DOHH2 (cell line): ENCODE data around the gene ALPI.
"Not testable (repeated sequence)": the region's sequence is repeated elsewhere in the genome, so short reads cannot be mapped to it uniquely, and the experiment has no call there.

Source experiments
- EZH2phosphoT487 ChIP-seq: fragments of 200-600 bp; sonication (generic); IDR thresholded peaks from 2 replicates; pipeline ENCODE4 v1.6.1; 2017; ENCODE audit warnings: borderline replicate concordance, mild to moderate bottlenecking, antibody characterized with exemption, low read length, moderate library complexity, mixed read lengths
- TF ChIP-seq, protein P1 (sequence below): fragments of 200-600 bp; sonication (generic); IDR thresholded peaks from one replicate; pipeline ENCODE4 v1.5.1; 2014; ENCODE audit warnings: antibody characterized with exemption, mild to moderate bottlenecking, low read depth, low read length; ENCODE audit not compliant: poor library complexity, severe bottlenecking

DNA sequence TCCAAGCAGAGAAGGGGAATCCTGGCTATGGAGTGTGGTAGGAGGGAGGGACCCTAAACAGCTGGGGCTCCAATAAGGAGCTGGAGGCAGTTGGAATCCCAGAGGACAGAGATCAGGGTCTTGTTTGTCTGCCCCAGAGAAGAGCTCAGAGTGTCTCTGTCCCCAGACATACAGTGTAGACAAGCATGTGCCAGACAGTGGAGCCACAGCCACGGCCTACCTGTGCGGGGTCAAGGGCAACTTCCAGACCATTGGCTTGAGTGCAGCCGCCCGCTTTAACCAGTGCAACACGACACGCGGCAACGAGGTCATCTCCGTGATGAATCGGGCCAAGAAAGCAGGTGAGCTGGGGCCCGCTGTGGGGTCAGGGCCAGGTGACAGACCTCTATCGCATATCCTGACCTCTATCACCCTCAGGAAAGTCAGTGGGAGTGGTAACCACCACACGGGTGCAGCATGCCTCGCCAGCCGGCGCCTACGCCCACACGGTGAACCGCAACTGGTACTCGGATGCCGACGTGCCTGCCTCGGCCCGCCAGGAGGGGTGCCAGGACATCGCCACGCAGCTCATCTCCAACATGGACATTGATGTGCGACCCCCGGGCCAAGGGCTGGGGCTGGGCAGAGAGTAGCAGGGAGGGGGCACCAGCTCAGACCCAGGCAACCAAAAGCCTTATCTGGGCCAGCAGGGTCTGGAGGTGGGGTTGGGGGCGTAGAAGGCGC is 48.4 kb upstream of the ALPI start:
- TF ChIP-seq, protein P1, sequence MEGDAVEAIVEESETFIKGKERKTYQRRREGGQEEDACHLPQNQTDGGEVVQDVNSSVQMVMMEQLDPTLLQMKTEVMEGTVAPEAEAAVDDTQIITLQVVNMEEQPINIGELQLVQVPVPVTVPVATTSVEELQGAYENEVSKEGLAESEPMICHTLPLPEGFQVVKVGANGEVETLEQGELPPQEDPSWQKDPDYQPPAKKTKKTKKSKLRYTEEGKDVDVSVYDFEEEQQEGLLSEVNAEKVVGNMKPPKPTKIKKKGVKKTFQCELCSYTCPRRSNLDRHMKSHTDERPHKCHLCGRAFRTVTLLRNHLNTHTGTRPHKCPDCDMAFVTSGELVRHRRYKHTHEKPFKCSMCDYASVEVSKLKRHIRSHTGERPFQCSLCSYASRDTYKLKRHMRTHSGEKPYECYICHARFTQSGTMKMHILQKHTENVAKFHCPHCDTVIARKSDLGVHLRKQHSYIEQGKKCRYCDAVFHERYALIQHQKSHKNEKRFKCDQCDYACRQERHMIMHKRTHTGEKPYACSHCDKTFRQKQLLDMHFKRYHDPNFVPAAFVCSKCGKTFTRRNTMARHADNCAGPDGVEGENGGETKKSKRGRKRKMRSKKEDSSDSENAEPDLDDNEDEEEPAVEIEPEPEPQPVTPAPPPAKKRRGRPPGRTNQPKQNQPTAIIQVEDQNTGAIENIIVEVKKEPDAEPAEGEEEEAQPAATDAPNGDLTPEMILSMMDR, result not testable (repeated sequence)
- TF ChIP-seq EZH2phosphoT487, result not testable (repeated sequence)
